Fibroblast of the aortic adventitia (primary cell): ENCODE data around the gene TAF4. TPM values are rescaled to one million over a fixed set of nuclear protein-coding genes. Genes with fewer than 3 reads are reported as not detected.

Source experiments
- DNase-seq: peaks from one replicate; pipeline ENCODE4 v3.0.0-alpha.2; 2010; ENCODE audit warnings: low read depth
- H3K4me3 ChIP-seq: 2 replicates; pipeline ENCODE4 v1.5.1; 2011; ENCODE audit warnings: low read depth, mild to moderate bottlenecking, control low read depth, low read length, moderate library complexity
- total RNA-seq: library from RNA; depleted of rRNA; stranded (reverse); fragments of >200 nt; gene quantifications from 2 replicates; pipeline ENCODE4 v1.2.3, GENCODE V29; 2012; ENCODE audit warnings: low replicate concordance
- TF ChIP-seq, protein P1 (sequence below): IDR thresholded peaks from 2 replicates; pipeline ENCODE4 v1.5.1; 2011; ENCODE audit warnings: mild to moderate bottlenecking, low read length, control low read depth, inconsistent platforms; ENCODE audit not compliant: insufficient read depth

Gene TAF4
- total RNA-seq, 1 donor, result 5.4 TPM

DNA sequence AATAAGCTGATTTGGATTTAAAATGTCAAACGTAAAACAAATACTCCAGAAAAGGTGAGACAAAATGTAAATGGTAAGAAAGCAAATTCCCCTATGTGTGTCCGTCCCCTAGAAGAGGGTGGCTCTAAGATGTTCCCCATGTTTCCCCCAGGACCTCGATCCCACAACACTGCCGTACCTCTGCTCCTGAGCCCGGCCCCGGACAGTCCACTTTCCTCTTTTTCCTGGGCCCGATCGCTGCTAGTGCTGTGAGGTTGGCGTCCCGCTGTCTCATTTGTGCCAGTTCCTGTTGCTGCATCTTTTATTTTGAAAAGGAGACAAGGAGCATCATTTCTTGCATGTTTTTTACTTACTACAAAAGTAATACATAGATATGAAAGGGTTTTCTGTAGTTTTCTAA, 68.3 kb downstream of the TAF4 start:
- no peak overlapping the region for H3K4me3 ChIP-seq
- no peak for DNase-seq
- TF ChIP-seq, protein P1, sequence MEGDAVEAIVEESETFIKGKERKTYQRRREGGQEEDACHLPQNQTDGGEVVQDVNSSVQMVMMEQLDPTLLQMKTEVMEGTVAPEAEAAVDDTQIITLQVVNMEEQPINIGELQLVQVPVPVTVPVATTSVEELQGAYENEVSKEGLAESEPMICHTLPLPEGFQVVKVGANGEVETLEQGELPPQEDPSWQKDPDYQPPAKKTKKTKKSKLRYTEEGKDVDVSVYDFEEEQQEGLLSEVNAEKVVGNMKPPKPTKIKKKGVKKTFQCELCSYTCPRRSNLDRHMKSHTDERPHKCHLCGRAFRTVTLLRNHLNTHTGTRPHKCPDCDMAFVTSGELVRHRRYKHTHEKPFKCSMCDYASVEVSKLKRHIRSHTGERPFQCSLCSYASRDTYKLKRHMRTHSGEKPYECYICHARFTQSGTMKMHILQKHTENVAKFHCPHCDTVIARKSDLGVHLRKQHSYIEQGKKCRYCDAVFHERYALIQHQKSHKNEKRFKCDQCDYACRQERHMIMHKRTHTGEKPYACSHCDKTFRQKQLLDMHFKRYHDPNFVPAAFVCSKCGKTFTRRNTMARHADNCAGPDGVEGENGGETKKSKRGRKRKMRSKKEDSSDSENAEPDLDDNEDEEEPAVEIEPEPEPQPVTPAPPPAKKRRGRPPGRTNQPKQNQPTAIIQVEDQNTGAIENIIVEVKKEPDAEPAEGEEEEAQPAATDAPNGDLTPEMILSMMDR, result no peak

DNA sequence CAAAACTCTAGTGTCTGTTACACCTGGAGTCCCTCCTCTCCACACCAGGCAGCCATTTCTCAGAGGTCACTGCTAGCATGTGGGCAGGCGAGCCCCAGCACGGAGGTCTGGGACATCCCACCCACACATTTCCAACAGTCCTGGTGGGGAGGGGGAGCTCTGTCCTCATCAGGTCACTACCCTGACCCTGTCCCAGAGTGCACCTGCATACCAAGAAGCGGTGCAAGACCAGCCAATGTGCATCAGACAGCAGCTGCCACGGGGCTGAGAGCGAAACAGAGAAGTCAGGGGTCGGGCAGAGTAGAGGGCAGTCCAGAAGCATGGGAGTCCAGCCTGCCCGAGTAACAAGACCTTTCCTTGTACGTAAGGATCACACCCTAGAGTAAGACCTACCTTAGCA, 71.1 kb downstream of the TAF4 start:
- no peak overlapping the region for H3K4me3 ChIP-seq
- DNase-seq, result no peak
- TF ChIP-seq, protein P1, result no peak

DNA sequence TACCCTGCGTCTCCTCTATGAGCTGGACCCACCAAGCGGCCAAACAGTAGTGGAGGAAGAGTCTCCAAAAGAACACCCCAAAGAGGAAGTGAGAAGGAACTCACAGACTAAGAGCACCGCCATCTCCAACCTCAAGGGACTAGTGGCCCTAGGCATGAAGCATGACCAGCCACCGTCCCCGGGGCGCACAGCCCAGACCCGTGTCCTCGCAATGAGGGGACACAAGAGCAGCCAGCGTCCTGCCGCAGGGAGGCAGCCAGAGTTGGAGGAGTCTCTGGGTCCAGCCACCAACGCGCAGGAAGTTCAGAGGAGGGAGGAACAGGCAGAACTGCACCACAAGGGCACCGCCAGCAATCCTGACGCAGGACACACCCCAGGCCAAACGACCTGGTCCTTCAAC, 72.6 kb downstream of the TAF4 start:
- TF ChIP-seq, protein P1, result no peak

DNA sequence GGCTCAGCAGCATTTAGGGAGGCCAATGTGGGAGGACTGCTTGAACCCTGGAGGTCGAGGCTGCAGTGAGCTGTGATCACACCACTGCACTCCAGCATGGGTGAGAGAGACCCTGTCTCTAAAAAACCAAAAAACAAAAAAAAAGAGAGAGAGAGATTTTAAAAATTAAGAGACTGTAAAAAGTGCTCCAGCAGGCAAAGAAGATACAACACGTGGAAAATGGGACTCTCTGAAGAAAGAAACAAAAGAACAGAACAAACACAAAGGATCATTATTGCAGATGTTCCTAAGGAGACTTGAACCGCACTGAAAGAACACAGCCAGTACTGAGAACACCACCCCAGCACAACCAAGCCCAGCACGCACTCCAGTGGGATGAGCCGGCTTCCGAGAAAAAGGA, 74.2 kb downstream of the TAF4 start:
- H3K4me3 ChIP-seq, result no peak overlapping the region
- DNase-seq, result peak; percentile 2
- TF ChIP-seq, protein P1, result no peak

More for the DNA sequence above, 72.6 kb downstream of the TAF4 start:
- no peak overlapping the region for H3K4me3 ChIP-seq
- no peak for DNase-seq

DNA sequence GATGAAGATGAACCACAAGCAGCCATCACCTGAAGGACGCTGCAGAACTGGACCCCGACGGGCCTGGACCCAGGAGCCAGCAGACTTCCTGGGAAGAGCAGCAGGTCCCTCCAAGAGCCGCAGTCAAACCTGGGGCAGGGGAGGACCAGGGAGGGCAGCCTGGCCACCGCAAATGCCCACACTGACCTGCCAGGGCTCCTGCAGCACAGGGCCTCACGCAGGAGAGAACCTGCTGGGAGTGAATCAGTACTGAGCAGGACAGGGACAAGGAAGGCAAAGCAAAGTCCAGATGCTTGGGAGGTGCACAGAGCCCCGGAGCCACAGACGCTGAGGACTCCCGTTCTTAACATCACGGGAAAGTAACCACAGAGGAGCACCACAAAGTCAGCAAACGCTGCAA, 75.2 kb downstream of the TAF4 start:
- TF ChIP-seq, protein P1, result no peak
- H3K4me3 ChIP-seq, result no peak overlapping the region
- DNase-seq, result no peak

DNA sequence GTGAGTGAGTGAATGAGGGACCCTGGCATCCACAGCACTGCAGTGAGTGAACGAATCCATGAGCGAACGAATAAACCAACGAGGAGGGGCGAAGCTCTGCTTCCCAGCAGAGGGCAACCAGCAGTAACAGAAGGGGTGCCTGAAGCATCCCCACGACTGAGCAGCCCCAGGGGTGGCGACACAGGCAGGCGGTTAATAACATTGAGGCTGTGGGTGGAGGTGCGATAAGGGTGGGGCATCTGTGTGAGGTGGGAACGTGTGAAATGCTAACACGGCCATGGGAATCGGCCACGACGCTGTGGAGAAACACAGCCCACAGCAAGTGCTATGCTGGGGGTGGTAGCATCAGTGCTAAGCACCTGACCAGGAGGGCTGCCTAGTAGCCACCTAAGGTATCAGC, 75.9 kb downstream of the TAF4 start:
- no peak for DNase-seq
- H3K4me3 ChIP-seq, result no peak overlapping the region
- TF ChIP-seq, protein P1, result no peak

DNA sequence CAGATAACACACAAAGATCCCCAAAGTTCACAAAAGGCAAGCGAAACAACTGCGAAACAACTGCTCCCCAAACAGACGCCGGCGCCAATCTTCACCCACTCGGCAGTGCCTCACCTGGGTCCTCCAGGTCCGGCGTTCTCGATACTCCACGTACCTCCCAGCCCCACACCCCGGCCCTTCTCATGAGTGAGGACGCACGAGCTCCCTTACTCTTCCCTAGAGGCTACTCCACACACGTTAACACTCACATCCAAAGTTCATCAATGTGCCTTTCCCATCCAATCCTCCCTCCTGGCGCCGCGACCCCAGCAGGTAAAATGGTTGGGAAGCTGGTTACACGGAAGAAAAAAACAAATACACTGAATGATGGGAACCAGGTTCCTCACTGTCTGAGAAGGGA, 77.0 kb downstream of the TAF4 start:
- H3K4me3 ChIP-seq, result no peak overlapping the region
- TF ChIP-seq, protein P1, result no peak
- no peak for DNase-seq
